Activated T-helper 1 cell treated with Interleukin-2 at 50 U/mL for 16 hours (primary cell): ENCODE data around the gene PRDX5.

Experiments
- DNase-seq: peaks from one replicate; pipeline ENCODE4 v3.0.0-alpha.2; 2020; ENCODE audit warnings: low read depth

PRDX5 gene

DNA sequence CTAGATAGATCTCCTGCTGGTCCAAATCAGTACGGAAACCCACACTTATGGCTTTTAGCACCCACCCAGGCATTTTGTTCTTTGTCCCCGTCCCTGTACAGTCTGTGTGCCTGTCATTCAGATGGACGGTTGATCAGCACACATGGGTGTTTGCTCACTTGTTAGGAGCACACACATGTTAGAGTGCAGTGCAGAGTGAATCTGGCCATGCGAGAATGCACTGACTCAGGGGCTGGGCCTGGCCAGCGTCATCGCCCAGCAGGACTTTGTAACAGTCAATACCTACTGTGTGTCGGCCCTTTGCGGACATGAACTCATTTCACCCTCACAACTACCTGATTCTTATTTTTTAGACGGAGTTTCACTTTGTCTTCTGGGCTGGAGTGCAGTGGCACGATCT is 44.4 kb downstream of the PRDX5 start:
- no peak for DNase-seq

DNA sequence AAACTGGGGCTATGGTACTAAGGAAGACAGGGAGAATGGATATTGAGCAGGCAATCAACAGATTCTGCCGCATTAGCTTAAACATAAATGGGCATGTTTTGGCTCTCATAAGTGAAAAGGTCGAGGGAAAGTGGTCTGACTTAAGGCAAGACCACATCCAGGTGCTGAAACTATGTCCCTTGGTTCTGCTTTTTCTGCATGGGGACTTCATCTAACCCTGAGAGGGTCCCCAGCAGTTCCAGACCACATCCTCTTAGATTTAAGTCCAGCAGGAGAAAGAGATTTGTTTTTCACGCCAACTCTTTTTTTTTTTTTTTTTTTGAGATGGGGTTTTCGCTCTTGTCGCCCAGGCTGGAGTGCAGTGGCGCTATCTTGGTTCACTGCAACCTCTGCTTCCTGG is 46.5 kb downstream of the PRDX5 start:
- DNase-seq, result no peak

DNA sequence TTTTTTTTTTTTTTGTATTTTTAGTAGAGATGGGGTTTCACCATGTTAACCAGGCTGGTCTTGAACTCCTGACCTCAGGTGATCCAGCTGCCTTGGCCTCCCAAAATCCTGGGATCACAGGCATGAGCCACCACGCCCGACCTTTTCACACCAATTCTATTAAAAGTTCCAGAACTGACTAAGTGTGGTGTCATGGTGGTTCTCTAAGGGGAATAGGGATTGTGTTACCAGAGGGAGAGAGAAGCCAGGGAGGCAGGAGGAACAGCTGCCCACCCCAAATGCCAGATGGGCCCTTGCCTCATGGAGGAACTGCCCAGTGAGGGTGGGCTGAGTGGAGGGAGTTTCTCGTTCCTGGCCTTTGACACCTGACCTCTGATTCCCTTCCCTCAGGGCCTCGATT is 47.0 kb downstream of the PRDX5 start:
- DNase-seq, result no peak

DNA sequence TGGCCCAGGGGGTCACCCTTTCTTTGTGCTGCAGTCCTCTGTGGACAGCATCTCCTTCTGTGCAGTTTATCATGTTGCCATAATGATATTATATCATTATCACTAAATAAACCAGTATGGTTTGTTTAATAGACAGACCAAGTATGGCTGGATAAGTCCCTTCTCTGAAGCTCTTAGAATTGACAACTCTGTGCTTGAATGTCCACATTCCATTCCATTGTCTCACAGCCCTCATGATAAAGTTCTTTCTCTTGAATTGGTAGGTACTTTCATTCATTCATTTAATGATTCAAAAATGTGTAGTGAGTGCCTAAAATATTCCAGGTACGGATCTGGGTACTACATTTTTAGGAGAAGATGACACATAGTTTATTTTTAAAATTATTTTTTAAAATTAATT is 48.8 kb downstream of the PRDX5 start:
- DNase-seq, result no peak

DNA sequence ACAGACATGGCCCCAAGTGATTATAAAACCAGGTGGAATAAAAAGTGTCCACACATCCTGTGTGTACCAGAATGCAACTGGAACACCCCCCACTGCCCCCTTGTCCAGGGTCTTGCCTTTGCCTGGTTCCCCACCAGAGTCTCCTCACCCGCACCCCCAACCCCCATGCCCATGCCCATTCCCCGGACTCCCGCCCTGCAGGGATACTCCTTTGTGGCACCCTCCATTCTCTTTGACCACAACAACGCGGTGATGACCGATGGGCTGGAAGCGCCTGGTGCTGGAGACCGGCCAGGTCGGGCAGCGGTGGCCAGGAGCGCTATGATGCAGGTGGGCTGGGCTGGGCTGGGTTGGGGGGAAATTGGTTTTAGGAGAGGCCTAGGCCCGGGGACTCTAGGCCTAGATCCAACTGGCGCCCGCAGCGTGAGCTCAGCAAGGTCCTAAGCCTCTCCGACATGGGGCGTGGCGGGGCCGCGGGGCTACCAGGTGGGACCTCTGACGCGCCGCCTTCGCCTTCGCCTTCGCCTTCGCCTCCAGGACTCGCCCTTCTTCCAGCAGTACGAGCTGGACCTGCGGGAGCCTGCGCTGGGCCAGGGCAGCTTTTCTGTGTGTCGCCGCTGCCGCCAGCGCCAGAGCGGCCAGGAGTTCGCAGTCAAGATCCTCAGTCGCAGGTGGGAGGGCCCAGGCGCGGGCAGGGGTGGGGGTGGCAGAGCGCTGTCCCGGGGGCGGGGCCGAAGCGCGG is 50.2 kb downstream of the PRDX5 start:
- no peak for DNase-seq

DNA sequence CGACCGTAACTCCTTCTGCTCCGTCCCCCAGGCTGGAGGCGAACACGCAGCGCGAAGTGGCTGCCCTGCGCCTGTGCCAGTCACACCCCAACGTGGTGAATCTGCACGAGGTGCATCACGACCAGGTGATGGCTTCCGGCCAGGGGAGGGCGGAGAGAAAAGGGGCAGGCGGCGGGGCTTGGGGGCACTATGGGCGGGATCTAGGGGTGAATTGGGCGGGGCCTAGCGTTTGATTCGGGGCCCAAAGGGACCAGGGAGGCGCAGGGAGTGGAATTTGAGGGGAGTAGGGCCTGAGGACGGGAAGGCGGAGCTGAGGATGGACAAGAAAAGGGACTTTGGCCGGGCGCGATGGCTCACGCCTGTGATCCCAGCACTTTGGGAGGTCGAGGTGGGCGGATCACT is 50.8 kb downstream of the PRDX5 start:
- no peak for DNase-seq

DNA sequence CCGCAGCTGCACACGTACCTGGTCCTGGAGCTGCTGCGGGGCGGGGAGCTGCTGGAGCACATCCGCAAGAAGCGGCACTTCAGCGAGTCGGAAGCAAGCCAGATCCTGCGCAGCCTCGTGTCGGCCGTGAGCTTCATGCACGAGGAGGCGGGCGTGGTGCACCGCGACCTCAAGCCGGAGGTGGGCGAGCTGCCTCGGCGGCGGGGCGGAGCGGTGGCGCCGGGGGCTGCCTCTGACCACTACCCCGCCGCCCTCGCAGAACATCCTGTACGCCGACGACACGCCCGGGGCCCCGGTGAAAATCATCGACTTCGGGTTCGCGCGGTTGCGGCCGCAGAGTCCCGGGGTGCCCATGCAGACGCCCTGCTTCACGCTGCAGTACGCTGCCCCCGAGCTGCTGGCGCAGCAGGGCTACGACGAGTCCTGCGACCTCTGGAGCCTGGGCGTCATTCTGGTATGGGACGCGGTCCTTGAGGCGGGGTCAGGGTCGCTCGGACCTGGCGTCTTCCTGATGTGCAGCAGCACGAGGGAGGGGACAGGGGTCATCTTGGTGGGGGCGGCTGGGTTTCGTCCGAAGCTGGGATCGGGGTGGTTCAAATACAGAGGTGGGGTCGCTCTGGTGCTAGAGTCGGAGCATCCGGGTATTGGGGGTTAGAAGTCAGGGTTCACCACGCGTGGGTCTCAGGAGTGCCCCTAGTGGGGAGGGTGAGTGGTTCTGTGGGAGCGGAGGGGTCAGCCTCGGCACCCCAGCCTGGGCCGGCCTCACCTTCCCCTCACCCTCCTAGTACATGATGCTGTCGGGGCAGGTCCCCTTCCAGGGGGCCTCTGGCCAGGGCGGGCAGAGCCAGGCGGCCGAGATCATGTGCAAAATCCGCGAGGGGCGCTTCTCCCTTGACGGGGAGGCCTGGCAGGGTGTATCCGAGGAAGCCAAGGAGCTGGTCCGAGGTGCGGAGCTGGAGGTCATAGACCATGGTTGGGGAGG is 51.8 kb downstream of the PRDX5 start:
- DNase-seq, result no peak

DNA sequence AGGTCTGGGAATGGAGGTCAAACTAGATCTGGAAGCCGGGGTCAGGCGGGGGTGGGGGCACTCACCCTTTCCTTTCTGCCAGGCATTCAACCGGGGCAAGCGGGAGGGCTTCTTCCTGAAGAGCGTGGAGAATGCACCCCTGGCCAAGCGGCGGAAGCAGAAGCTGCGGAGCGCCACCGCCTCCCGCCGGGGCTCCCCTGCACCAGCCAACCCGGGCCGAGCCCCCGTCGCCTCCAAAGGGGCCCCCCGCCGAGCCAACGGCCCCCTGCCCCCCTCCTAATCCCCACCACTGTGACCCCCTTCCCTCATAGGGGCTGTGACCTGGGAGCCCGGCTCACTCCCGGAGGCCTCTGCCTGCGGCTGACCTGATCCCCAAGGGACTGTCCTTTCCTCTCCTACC is 53.3 kb downstream of the PRDX5 start:
- no peak for DNase-seq
